Colonic mucosa (tissue), 4 donors: Measurements from ENCODE around the gene CARD11. TPM values are rescaled to one million over a fixed set of nuclear protein-coding genes. Genes with fewer than 3 reads are reported as not detected.
"Not testable (repeated sequence)": the region's sequence is repeated elsewhere in the genome, so short reads cannot be mapped to it uniquely, and the experiment has no call there.

Experiments used
- DNase-seq: peaks from one replicate; pipeline ENCODE4 v3.0.0-alpha.2; 2020
- H3K27ac ChIP-seq: fragments of 200-600 bp; one replicate; pipeline ENCODE4 v1.8.0; 2021
- H3K27me3 ChIP-seq: fragments of 200-600 bp; one replicate; pipeline ENCODE4 v1.8.0; 2021
- H3K36me3 ChIP-seq: fragments of 200-600 bp; one replicate; pipeline ENCODE4 v1.8.0; 2021
- H3K4me1 ChIP-seq: fragments of 200-600 bp; one replicate; pipeline ENCODE4 v1.8.0; 2021; ENCODE audit warnings: mild to moderate bottlenecking
- H3K4me3 ChIP-seq: fragments of 200-600 bp; one replicate; pipeline ENCODE4 v1.8.0; 2021
- H3K9ac ChIP-seq, 2 donors: one replicate each; pipeline ENCODE4 v1.7.0; 2013; ENCODE audit warnings: control low read depth in 2 of 2, low read depth in 2 of 2, low read length in 2 of 2
- H3K9me3 ChIP-seq: fragments of 200-600 bp; one replicate; pipeline ENCODE4 v1.8.0; 2021
- CTCF ChIP-seq: fragments of 200-600 bp; IDR thresholded peaks from one replicate; pipeline ENCODE4 v1.8.0; 2022; ENCODE audit warnings: antibody characterized with exemption, mild to moderate bottlenecking
- intact Hi-C: fragments of 100-400 bp; cut with DNase I; formaldehyde crosslinking; loops from one replicate; pipeline ENCODE4 v1.14.1; 2022
- total RNA-seq, 2 donors: library from RNA; stranded (reverse); fragmentation: NEBNext Ultra II Directional in 1 of 2; extraction: Animal tissue kit (Norgen Biotek cat#: 25700) in 1 of 2; gene quantifications; one replicate each; pipeline ENCODE4 v1.2.1, GENCODE V29; 2021
- donor health status: healthy.
- donor health status: DM: no; HTN: no; CAD: no.
- donor health status: DM: no; HTN: no; CAD: no.

The CARD11 gene
- total RNA-seq, 2 donors from 2014 or later, result 1.8 to 5.0 TPM

GRCh38 chr7:2962865-2963264 is 80.8 kb downstream of the CARD11 start:
- H3K9ac ChIP-seq, result no peak overlapping the region
- intact Hi-C loops, result no loop called here
- no peak for DNase-seq
- H3K9me3 ChIP-seq, result no peaks in the 10 kb centered on the region
- no peaks in the 10 kb centered on the region for H3K27me3 ChIP-seq
- TF ChIP-seq CTCF, result no peak
- H3K4me3 ChIP-seq, result no peak overlapping the region
- H3K4me1 ChIP-seq, result no peaks in the 10 kb centered on the region
- H3K27ac ChIP-seq, result no peak overlapping the region
- H3K36me3 ChIP-seq, result no peaks in the 10 kb centered on the region

GRCh38 chr7:2959828-2960599 is 83.7 kb downstream of the CARD11 start:
- intact Hi-C loops, result no loop called here
- no peak for DNase-seq
- H3K4me3 ChIP-seq, result no peak overlapping the region
- no peaks in the 10 kb centered on the region for H3K9me3 ChIP-seq
- no peak overlapping the region for H3K27ac ChIP-seq
- H3K9ac ChIP-seq, result no peak overlapping the region
- H3K36me3 ChIP-seq, result no peaks in the 10 kb centered on the region
- no peak for TF ChIP-seq CTCF
- no peaks in the 10 kb centered on the region for H3K4me1 ChIP-seq
- no peaks in the 10 kb centered on the region for H3K27me3 ChIP-seq

GRCh38 chr7:2959103-2959680 is 84.5 kb downstream of the CARD11 start:
- Histone ChIP-seq H3K27me3 (no peaks in the 10 kb centered on the region), H3K4me3 (no peak overlapping the region), H3K9me3 (no peaks in the 10 kb centered on the region), H3K9ac (no peak overlapping the region), H3K4me1 (no peaks in the 10 kb centered on the region), H3K36me3 (no peaks in the 10 kb centered on the region), H3K27ac (no peak overlapping the region)
- intact Hi-C loops, result no loop called here
- no peak for TF ChIP-seq CTCF
- DNase-seq, result no peak

- Histone ChIP-seq H3K27me3 (no peaks in the 10 kb centered on the region), H3K36me3 (no peaks in the 10 kb centered on the region), H3K9ac (no peak overlapping the region), H3K9me3 (no peaks in the 10 kb centered on the region), H3K27ac (no peak overlapping the region), H3K4me1 (no peaks in the 10 kb centered on the region), H3K4me3 (no peak overlapping the region)
- no peak for DNase-seq
- TF ChIP-seq CTCF, result no peak
- intact Hi-C loops, result no loop called here
Measured at GRCh38 chr7:2958416-2959102, 85.1 kb downstream of the CARD11 start.

GRCh38 chr7:2957369-2957727 is 86.3 kb downstream of the CARD11 start:
- H3K9me3 ChIP-seq, DNase-seq, intact Hi-C loops, H3K9ac ChIP-seq, H3K36me3 ChIP-seq, H3K27ac ChIP-seq, H3K27me3 ChIP-seq, H3K4me3 ChIP-seq, H3K4me1 ChIP-seq: not testable (repeated sequence)
